C1 segment of cervical spinal cord (tissue), 14 donors: ENCODE measurements around the gene SLC44A2.
"Not testable (repeated sequence)": the region's sequence is repeated elsewhere in the genome, so short reads cannot be mapped to it uniquely, and the experiment has no call there.

Experiments
- DNase-seq, 14 donors: peaks; one replicate each; lab custom pipeline; 2025; lab: John Stamatoyannopoulos, UW

Gene SLC44A2

GRCh38 chr19:10651851-10652250 is 26.5 kb downstream of the SLC44A2 start:
- no peak for DNase-seq

GRCh38 chr19:10653482-10653731 is 28.1 kb downstream of the SLC44A2 start:
- no peak for DNase-seq

- peak; percentile 98 to 100 (median 99) for DNase-seq
Measured at GRCh38 chr19:10653732-10654609, 28.6 kb downstream of the SLC44A2 start, which contains the start of gene ILF3. Gene ILF3, plus strand, starts transcription at chr19:10654346. Its CDS starts 16,260 bp downstream, at chr19:10670606.

GRCh38 chr19:10654610-10655456 is 29.5 kb downstream of the SLC44A2 start:
- DNase-seq: peak in 5 of 14 donors; percentile 16 to 46 (median 32)

- peak in 6 of 14 donors; percentile 5 to 35 (median 17) for DNase-seq
Measured at GRCh38 chr19:10655457-10656312, 30.3 kb downstream of the SLC44A2 start.

GRCh38 chr19:10660346-10660745 is 35.0 kb downstream of the SLC44A2 start:
- DNase-seq: no peak

- DNase-seq: no peak
Measured at GRCh38 chr19:10661946-10662345, 36.6 kb downstream of the SLC44A2 start.

- DNase-seq: peak in 1 of 14 donors; percentile 17
Measured at GRCh38 chr19:10662384-10663251, 37.3 kb downstream of the SLC44A2 start.

GRCh38 chr19:10663252-10663563 is 37.9 kb downstream of the SLC44A2 start:
- not testable (repeated sequence) for DNase-seq

- DNase-seq: no peak
Measured at GRCh38 chr19:10667867-10668266, 42.5 kb downstream of the SLC44A2 start.

- DNase-seq: peak in 1 of 14 donors; percentile 24
Measured at GRCh38 chr19:10669246-10669645, 43.9 kb downstream of the SLC44A2 start.

GRCh38 chr19:10670182-10670581 is 44.8 kb downstream of the SLC44A2 start:
- DNase-seq: peak in 1 of 14 donors; percentile 72

- DNase-seq: peak in 1 of 14 donors; percentile 44
Measured at GRCh38 chr19:10670876-10671804, 45.8 kb downstream of the SLC44A2 start.

GRCh38 chr19:10671922-10672321 is 46.6 kb downstream of the SLC44A2 start:
- not testable (repeated sequence) for DNase-seq

- DNase-seq: not testable (repeated sequence)
Measured at GRCh38 chr19:10675214-10675613, 49.9 kb downstream of the SLC44A2 start.

- peak in 1 of 14 donors; percentile 57 for DNase-seq
Measured at GRCh38 chr19:10677751-10678150, 52.4 kb downstream of the SLC44A2 start.

- DNase-seq: no peak
Measured at GRCh38 chr19:10678813-10679212, 53.5 kb downstream of the SLC44A2 start.

GRCh38 chr19:10679743-10680142 is 54.4 kb downstream of the SLC44A2 start:
- no peak for DNase-seq

- no peak for DNase-seq
Measured at GRCh38 chr19:10680545-10681135, 55.3 kb downstream of the SLC44A2 start.
